PFSK-1 (cell line): ENCODE results near the gene ICOSLG.

Experiments
- FOXP2 ChIP-seq: optimal IDR thresholded peaks from 2 replicates; pipeline ENCODE3; 2011; ENCODE audit warnings: borderline replicate concordance, control low read depth, inconsistent platforms; ENCODE audit not compliant: insufficient read depth; ENCODE audit errors: extremely low read length, extremely low read depth
- POLR2AphosphoS5 ChIP-seq: IDR thresholded peaks from 2 replicates; pipeline ENCODE4 v1.6.1; 2012; ENCODE audit warnings: low read depth, mild to moderate bottlenecking, control low read depth, low read length, moderate library complexity
- REST ChIP-seq, 2 experiments: IDR thresholded peaks; 2 replicates each; pipeline versions ENCODE4 v1.6.1 to v1.8.0; 2011 to 2012; ENCODE audit warnings: low read depth in 2 of 2, low read length in 2 of 2, control low read depth in 1 of 2, inconsistent platforms in 1 of 2, mild to moderate bottlenecking in 1 of 2, moderate library complexity in 1 of 2; ENCODE audit not compliant: insufficient read depth in 1 of 2
- SIN3A ChIP-seq: IDR thresholded peaks from 2 replicates; pipeline ENCODE4 v1.6.1; 2012; ENCODE audit warnings: mild to moderate bottlenecking, low read length, moderate library complexity, borderline replicate concordance; ENCODE audit not compliant: insufficient read depth
- TAF1 ChIP-seq: IDR thresholded peaks from 2 replicates; pipeline ENCODE4 v1.6.1; 2012; ENCODE audit warnings: low read length, control low read depth, borderline replicate concordance; ENCODE audit not compliant: insufficient read depth

ICOSLG gene

GRCh38 chr21:44258056-44258725 lies 17.4 kb upstream of the ICOSLG start:
- TF ChIP-seq TAF1 (no peak), SIN3A (no peak), POLR2AphosphoS5 (no peak), REST (IDR thresholded peaks at IDR 0.05; ENCODE audit: insufficient read depth in 1 of 2, low read depth in 2 of 2, low read length in 2 of 2) (no peak), FOXP2 (no peak)

- TF ChIP-seq FOXP2 (no peak), POLR2AphosphoS5 (no peak), SIN3A (no peak), REST (IDR thresholded peaks at IDR 0.05; ENCODE audit: insufficient read depth in 1 of 2, low read depth in 2 of 2, low read length in 2 of 2) (no peak), TAF1 (no peak)
These were observed 14.8 kb upstream of the ICOSLG start for GRCh38 chr21:44255511-44255981.

DNA sequence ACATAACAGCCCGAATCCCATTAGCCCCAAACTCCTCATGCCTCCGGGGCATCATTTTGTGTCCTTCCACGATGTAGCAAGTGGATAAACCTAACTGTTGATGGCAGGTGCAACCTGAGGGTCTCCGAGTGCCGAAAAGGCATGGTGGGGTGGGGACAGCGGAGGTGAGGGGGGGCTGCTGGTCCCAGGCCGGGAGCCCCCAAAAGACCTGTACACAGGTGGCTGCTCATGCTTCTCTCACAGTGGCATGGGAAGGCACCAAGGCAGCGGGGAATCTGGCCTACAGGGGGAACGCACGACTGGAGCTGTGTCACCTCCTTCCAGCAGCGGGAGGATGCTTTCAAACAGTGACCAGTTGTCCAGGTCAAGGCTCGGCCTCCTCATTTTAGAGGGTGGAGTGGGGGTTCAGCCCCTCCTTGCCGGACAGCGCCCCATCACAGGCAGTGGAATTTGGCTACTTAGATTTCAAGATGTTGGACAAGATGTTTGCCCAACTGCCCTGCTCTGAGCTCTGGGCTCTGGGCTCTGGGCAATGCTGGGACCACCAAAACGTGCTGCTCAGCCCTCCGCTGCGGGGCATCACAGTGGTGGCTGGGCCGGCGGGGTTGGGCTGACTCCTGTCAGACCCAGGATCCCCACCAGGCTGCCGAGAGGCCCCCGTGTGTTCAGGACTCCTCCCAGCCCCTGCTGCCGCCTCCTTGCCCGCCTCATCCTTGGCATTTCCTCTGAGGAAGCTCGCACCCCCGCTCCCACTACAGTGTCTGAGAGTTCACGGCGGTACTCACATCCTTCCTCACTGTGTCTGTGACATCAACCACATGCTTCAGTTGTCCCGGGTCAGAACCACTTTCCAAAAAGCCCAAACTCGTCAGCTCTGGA lies 13.3 kb upstream of the ICOSLG start:
- TF ChIP-seq POLR2AphosphoS5 = no peak
- no peak for TF ChIP-seq FOXP2
- no peak for TF ChIP-seq REST (IDR thresholded peaks at IDR 0.05; ENCODE audit: insufficient read depth in 1 of 2, low read depth in 2 of 2, low read length in 2 of 2)

DNA sequence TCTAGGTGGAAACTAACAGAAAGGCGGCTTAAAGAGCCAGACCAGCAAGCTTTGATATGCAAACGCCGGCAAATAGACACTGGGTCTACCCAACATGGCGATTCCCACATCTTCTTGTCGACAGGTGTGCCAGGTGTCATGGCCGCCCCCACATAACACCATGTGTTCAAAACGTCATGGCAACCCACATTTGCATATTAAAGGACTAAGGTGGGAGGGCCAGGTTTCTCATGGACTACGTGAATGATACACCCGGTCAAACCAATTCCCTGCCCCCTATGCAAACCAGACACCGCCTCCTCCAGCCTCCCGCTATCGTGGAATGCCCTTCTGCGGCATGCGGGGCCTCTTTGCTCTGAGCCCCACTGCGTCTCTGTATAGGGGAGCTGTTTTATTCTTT lies 41.3 kb downstream of the ICOSLG start:
- no peak for TF ChIP-seq FOXP2
- TF ChIP-seq SIN3A = no peak
- no peak for TF ChIP-seq TAF1
